Measurements from ENCODE around the gene FAM3B.

FAM3B gene

DNA sequence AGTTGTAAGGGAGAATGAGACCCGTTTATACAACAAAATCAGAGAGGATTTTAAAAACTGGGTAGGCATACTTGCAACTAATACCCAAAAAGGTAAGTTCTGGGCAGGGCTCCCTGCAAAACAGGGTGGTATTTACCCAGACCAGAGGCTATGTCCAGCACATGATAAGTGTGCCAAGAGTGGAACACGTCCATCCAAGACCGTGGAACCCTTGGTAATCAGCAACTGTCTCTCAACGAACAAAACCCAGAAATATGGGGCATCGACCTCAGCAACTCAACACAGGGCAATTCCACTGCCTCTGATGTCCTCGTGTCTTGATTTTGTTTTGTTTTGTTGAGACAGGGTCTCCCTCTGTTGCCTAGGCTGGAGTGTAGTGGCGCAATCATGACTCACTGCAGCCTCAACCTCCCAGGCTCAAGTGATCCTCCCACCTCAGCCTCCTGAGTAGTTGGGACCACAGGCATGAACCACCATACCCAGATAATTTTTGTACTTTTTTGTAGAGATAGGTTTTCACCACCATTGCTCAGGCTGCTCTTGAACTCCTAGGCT is 82.7 kb downstream of the FAM3B start:
- DNase-seq, result no peak

DNA sequence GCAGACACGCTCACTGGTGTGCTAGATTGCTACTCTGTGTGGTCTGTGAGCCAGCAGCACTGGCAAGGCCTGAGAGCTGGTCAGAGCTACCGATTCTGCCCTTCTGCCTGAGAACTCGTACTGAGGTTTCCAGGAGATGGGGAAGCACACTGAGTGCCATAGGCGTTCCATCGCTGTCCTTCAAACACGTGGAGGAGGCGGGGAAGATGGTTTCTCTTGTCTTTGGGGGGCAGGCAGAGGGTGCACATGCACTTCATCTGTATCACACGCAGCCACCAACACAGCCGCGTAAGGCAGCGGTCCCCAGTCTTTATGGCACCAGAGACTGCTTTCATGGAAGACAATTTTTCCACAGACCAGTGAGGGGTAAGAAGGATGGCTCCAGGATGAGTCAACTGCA is 85.6 kb downstream of the FAM3B start:
- no peak for DNase-seq

DNA sequence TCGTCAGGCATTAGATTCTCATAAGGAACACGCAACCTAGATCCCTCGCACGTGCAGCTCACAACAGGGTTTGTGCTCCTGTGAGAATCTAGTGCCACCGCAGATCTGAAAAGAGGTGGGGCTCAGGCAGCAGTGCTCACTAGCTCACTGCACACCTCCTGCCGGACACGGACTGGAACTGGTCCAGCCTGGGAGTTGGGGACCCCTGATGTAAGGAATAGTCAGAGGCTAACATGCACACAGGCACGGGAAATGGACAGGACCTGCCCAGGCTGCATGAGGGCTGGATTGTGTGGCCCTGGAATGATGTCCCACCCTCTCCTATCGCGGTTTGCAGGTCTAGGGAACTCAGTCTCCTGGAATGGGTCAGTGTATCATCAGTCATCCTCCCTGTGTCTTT is 86.2 kb downstream of the FAM3B start:
- DNase-seq, result no peak

GRCh38 chr21:41403331-41403730 is 86.7 kb downstream of the FAM3B start:
- no peak for DNase-seq

GRCh38 chr21:41403966-41404365 is 87.4 kb downstream of the FAM3B start:
- no peak for DNase-seq

DNA sequence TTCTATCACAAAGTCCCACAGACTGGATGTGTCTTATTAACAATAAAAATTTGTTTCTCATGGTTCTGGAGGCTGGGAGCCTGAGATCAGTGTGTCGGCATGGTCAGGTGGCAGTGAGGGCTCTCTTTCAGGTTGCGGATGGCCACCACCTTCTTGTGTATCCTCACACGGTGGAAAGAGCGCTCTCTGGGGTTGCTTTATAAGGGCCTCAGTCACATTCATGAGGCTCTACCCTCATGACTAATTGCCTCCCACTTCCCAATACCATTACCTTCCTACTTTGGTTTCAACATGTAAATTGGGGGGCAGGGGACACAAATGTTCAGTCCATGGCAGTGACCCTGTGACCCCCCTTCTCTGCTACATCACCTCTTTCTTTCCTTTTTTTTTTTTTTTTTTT is 88.7 kb downstream of the FAM3B start:
- DNase-seq, result no peak

DNA sequence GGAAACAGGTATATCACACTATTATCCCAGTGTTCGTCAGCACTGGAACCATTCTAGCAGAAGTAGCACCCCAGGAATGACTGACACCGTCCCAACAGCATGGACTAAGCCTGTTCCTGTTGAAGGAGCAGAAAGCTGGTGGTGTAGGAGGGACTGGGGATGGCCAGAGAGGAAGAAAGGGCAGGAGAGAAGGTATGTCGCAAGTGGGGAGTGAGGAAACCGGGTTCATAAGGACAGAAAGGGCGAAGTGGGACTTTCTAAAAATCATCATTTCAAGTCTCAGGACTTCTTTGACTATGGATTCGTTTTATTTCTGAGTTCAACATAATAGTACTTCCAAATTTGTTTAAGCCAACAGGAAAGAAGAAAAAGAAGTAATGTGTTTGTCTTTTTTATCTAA is 89.7 kb downstream of the FAM3B start:
- no peak for DNase-seq
